WTC11 (cell line): ENCODE data around the gene TIMM50.

Experiments used
- CTCF ChIP-seq: fragments of 200-600 bp; IDR thresholded peaks from 2 replicates; pipeline ENCODE4 v1.8.0; 2022; ENCODE audit warnings: antibody characterized with exemption
- FOXJ3 ChIP-seq: sonication (generic); formaldehyde crosslinking; IDR thresholded peaks from 2 replicates; pipeline ENCODE4 v1.9.0; 2021; ENCODE audit warnings: missing genetic modification reagents, mild to moderate bottlenecking, borderline replicate concordance
- MLX ChIP-seq: sonication (generic); formaldehyde crosslinking; IDR thresholded peaks from 2 replicates; pipeline ENCODE4 v1.8.1; 2023; ENCODE audit warnings: mild to moderate bottlenecking, missing genetic modification reagents, moderate library complexity
- TEAD4 ChIP-seq: sonication (generic); formaldehyde crosslinking; IDR thresholded peaks from 2 replicates; pipeline ENCODE4 v1.8.0; 2022; ENCODE audit warnings: mild to moderate bottlenecking, missing genetic modification reagents
- ZBTB21 ChIP-seq: sonication (generic); formaldehyde crosslinking; IDR thresholded peaks from 2 replicates; pipeline ENCODE4 v1.8.1; 2023; ENCODE audit warnings: mild to moderate bottlenecking, missing genetic modification reagents, borderline replicate concordance
- ZNF232 ChIP-seq: sonication (generic); formaldehyde crosslinking; IDR thresholded peaks from 2 replicates; pipeline ENCODE4 v1.8.0; 2022; ENCODE audit warnings: mild to moderate bottlenecking, missing genetic modification reagents

DNA sequence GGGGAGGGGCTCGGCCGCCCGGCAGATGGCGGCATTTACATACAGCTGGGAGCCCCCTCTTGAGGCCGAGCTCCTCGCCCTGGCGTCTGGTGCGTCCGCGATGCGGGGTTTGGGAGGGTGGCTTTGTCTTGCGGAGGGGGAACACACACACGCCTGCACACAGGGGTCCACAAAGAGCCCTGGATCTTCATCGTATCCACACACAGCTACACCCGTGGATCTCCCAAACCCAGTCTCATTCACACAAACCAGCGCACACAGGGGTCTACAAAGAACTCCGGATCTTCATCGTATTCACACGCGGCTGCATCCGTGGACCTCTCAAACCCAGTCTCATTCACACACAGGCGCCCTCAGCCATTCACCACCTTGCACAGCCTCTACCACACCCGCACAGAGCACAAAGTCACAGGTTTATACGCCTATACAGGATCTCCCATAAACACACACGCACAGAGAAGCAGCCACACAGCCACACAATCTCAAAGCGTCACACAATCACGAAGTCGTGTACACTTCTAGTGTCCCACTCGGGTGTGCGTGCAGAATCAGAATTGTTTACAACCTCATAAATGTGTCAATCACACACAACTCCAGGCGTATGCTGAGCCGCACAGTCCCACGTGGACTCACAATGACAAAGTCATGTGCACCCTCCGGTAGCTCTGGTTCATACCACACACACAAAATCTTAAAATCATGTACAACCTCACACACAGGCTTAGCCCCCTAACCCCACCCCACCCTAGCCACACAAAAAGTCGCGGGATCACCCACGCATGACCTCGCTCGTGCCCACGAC lies 17.6 kb downstream of the TIMM50 start:
- TF ChIP-seq ZBTB21 (CRISPR knock-in tag) (no peak; the same call in 1 of the 2 replicates), CTCF (no peak), MLX (CRISPR knock-in tag) (no peak), ZNF232 (CRISPR knock-in tag) (0 out of 2 replicates have a peak, but pooled peaks have one; percentile 35), TEAD4 (no peak), FOXJ3 (no peak)
